NCI-H128 (cell line): ENCODE data around the gene RAD21L1.
A peak's percentile ranks its signal among the peaks of the same experiment; 100 is the strongest.

Source experiments
- DNase-seq: peaks from one replicate; lab custom pipeline; 2025; ENCODE audit not compliant: unreplicated experiment; lab: John Stamatoyannopoulos, UW

The RAD21L1 gene

GRCh38 chr20:1269235-1269634 is 43.4 kb downstream of the RAD21L1 start:
- DNase-seq = no peak

DNA sequence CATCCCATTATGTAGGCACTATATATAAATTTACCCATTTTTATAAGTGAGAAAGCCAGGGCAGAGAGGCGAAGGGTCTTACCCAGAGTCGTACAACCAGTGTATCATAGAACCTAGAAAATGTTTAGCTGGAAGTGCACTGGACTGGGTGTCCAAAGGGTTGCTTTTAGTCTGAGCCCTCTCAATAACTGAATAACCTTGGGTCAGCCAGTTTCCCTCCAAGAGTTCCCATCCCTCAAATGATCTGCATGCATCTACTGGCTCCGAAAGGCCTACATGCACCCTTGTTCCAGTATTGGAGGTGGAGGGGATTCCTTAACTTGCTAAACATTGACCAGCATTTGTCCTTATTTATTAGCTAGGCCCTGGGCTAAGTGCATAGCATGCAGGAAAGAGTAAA is 44.0 kb downstream of the RAD21L1 start:
- no peak for DNase-seq

DNA sequence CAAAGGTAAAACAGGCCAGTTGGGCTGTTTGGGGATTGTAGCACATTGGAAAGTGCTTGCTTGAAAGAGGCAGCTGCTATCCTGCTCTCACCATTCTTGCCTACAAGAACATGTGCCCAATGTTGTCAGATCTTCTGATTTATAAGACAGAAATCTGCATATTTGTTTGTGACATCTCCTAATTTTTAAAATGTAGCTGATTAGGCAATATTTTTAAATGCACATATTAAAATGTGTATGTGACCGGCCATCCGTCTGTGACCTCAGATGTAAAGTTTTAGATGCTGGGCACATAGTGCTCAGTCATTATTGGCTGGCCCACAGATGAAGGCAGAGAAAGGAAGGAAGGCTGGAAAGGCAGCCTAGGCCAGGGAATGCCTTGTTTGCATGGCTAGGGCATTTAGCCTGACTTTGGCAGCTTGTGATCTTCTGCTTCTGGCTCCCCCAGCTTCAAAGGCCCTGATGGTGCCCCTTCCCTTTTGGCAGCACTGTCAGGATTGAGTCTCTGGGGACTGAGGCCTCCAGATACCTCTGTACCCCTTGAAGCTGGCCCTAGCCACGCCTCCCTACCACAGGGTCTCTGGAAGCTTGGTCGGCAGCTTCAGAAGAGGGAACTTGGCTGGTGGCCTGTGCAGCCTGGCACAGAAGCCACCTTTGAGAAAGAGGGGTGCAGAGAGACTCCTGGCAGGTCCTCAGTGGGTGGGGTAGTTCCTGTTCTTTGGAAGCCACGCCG is 46.7 kb downstream of the RAD21L1 start:
- no peak for DNase-seq

DNA sequence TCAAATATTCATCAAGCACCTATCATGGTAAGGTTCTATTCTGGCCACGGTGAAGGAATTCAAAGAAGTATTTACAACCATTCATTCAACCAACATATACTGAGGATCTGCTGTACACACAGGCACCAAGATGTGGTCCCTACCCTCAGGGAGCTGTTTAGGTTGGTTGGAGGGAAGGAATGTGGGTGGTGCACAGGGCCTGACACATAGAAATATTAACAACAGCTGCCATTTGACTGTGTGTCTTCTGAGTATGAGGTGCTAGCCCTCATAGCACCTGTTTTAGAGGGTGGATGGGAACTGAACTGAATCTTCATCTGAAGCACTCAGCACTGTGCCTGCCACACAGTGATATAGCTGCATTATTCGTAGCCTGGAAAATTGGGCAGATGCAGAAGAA is 47.5 kb downstream of the RAD21L1 start:
- no peak for DNase-seq

- DNase-seq = peak; percentile 84
Observed at GRCh38 chr20:1274485-1275311, 48.9 kb downstream of the RAD21L1 start.

- no peak for DNase-seq
Observed at GRCh38 chr20:1275919-1276318, 50.1 kb downstream of the RAD21L1 start.

DNA sequence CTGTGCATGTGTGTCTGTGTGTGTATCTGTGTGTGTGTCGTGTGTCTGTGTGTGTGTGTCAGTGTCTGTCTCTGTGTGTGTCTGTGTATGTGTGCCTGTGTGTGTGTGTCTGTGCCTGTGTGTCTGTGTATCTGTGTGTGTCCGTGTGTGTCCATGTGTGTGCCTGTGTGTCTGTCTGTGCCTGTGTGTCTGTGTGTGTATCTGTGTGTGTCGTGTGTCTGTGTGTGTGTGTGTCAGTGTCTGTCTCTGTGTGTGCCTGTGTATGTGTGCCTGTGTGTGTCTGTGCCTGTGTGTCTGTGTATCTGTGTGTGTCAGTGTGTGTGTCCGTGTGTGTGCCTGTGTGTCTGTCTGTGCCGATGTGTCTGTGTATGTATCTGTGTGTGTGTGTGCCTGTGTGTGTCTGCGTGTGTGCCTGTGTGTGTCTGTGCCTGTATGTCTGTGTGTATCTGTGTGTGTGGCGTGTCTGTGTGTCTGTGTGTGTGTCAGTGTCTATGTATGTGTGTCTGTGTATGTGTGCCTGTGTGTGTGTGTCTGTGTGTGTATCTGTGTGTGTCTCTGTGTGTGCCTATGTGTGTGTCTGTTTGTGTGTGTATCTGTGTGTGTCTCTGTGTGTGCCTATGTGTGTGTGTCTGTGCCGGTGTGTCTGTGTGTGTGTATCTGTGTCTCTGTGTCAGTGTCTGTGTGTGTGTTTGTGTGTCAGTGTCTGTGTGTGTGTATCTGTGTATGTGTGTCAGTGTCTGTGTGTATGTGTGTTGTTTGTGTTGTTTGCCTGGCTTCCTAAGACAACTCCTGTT is 51.9 kb downstream of the RAD21L1 start:
- no peak for DNase-seq

- no peak for DNase-seq
Observed at GRCh38 chr20:1278993-1279392, 53.1 kb downstream of the RAD21L1 start.

DNA sequence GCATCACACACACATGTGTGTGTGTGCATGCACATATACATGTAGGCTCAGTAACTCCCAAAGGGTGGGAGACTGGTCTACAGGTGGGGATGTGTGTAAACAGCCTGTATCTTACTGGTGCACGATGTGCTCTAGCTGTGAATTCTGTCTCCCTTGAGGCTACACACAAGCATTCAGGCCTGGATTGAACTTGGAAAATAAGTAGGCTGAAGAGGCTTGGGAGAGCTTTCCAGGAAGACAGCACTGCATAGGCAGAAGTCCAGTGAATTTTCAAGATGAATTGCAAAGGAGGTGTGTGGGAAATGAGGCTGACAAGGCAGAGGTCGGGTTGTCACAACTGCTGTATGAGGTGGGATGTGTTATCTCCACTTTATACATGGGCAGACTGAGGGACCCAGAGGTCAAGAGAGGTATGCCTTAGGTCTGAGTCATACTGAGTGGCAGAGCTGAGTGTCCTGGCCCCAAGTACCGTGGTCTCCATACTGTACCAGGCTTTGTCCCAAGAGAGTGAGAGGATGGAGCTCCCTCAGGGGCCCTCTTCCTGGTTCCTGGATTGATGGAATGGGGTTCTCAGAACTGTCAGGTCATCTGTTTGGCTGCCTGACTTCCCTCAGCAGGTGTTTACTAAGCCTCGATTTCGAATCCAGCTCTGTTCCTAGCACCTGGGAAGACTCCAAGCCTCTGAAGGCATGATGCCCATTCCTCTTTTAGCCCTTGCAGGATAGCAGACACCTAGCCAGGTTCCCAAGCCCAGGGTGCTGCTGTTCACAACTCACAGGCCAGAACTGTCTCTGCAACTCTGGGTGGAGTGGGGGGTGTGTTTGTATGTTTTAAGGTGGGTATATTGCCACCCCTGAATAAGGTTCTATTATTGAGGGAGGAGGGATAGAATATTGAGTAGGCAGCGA is 54.6 kb downstream of the RAD21L1 start:
- DNase-seq = no peak

- DNase-seq = no peak
Observed at GRCh38 chr20:1281279-1282057, 55.6 kb downstream of the RAD21L1 start.

DNA sequence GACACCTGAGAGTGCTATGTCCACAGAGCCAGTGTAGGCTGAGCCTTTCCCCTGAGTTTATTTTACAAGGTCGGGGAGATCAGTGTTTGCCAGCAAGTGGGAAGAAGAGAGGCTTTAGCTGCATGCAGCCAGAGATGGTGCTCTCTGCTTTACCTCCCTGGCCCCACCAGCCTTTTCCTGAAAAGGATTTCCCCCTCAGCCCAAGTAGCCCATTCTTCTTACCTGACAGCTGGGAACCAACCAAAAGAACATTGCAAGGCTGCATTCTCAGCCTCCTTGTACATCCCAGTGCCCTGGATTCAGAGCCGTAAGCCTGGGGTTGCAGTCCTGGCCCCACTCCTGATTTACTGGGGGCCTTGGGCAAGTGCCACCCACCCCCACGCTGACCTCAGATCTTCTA is 57.1 kb downstream of the RAD21L1 start:
- DNase-seq = no peak

DNA sequence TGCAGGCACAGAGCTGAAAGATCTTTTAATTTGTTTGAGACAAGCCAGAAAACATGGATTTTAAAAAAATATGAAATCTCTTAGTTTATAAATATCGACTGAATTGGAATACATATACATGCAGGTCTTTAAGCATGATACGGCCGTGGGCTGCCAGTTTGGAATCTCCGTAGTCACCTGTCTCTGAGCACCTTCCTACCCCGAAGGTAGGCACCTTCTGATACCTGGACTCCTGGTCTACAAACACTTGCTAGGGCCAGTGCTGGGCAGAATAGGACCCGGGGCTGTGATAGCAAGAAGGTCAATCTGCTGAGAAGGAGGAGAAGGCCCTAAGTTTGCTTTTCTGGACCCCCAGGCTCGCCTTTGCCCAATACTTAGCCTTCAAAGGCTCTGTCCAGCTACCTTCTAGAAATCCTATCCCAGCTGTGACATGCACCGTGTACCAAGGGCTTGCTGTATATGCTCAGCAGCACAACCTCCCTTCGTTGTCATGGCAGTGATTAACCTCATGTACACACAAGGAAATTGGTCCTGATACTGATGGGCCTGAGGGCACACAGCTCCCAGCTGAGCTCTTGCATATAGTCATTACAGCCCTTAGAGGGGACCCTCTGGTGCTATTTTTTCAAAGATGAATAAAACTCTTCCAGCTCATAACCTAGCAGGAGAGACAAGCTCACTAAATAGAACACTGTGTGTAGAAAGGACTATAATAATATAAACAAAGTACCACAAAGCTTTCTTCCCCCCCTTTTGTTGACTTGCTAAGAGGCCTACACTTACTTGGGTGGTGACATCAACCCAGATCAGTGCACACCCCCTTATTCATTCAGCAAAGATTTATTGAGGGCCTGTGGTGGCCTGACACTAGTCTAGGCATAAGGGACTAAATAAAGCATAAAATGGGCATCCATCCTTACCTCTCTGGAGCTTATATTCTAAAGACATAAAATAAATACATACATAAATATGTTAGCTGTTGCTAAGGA is 58.0 kb downstream of the RAD21L1 start:
- DNase-seq = no peak

GRCh38 chr20:1286267-1287024 is 60.6 kb downstream of the RAD21L1 start:
- DNase-seq = no peak

DNA sequence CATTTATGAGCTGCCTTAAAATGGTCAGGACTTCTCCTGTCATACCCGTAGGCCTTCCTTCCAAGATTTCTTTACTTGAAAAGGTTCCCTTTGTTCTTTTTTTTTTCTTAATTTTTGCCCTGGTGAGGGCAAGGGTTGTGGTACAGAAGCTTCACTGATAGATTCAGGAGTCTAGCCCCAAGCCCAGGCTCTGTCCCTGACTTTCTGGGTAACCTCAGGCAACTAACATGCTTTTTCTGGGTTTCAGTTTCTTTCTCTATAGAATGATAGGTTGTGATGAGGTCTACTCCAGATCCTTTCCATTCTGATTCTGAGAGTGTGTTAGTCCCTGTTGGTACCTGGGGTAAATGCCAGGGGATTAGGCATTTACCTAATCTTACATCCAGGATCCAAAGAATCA is 61.5 kb downstream of the RAD21L1 start:
- DNase-seq = no peak

GRCh38 chr20:1287787-1288569 is 62.1 kb downstream of the RAD21L1 start:
- no peak for DNase-seq

DNA sequence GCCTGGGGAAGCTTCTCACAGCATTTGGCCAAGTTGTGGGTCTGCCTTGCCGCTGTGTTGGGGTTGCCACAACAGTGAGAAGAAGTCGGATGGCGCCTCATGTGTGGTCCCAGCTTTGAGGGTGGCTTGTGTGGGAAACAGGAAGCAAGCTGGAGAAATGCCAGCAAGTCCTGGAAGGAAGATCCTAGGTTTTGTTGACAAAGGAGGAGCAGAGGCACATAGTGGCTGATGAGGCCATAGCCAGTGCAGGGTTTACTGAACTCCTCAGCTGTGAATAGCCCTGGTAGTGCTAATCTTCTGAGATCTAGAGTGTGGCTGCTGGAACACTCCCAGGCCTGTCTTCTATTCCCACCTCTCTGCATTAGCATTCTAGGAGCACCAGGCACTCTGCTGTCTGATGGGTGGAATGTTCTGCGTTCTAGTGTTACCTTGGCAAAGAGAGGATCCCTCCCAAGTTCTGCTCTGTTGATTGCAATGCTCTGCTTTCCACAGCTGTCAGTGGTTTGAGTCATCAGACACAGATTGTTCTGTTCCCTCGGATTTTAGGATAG is 65.4 kb downstream of the RAD21L1 start:
- DNase-seq = no peak

- DNase-seq = no peak
Observed at GRCh38 chr20:1292620-1293019, 66.8 kb downstream of the RAD21L1 start.
